SK-N-MC (cell line): Measurements from ENCODE around the gene NOS1AP.

Experiments used
- EZH2 ChIP-seq: fragments of 200-600 bp; sonication (generic); IDR thresholded peaks from one replicate; pipeline ENCODE4 v1.6.1; 2017; ENCODE audit warnings: antibody characterized with exemption
- FOXP2 ChIP-seq: optimal IDR thresholded peaks from 2 replicates; pipeline ENCODE3; 2011; ENCODE audit warnings: mild to moderate bottlenecking, moderate library complexity; ENCODE audit not compliant: insufficient read depth; ENCODE audit errors: extremely low read length, control extremely low read depth
- POLR2AphosphoS5 ChIP-seq: IDR thresholded peaks from 2 replicates; pipeline ENCODE4 v1.6.1; 2012; ENCODE audit warnings: mild to moderate bottlenecking, low read depth, low read length, borderline replicate concordance

GRCh38 chr1:162196387-162196786 lies 126.9 kb downstream of the NOS1AP start:
- no peak for TF ChIP-seq EZH2
- no peak for TF ChIP-seq FOXP2
- TF ChIP-seq POLR2AphosphoS5, result no peak
